NCI-H2081 (cell line): ENCODE data around the gene EPSTI1.
A peak's percentile ranks its signal among the peaks of the same experiment; 100 is the strongest.

Experiments used
- DNase-seq, 2 experiments: peaks; one replicate each; lab custom pipeline; 2025; lab: John Stamatoyannopoulos, UW

Gene EPSTI1

DNA sequence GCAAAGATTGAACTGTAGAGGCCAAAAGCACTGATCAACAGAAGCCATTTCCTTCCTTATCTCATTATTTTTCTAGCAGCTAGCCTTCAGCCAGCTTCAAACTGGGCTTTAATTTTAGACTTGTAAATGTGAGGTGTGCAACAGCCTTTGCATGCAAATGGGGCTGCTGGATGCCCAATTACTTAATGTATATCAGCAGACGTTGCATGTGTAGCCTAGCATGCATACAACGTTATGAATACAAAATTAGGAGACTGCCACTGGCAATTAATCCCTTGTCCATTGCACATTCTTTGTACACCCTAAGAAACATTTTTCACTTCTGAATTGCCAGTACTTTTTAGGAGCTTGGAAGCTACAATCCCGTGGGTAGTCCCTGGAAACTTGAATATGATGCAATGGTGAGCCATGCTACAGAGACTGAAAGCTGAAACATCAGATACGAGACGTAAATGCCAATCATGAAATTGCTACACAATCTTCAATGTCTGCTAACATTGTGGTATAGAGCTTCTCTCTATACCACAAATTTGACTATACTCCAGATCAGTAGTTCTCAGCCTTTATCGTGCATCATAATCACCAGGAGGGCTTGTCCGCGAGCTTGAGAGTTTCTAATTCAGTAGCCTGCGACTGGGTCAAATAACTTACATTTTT lies 20.2 kb downstream of the EPSTI1 start:
- DNase-seq = no peak

DNA sequence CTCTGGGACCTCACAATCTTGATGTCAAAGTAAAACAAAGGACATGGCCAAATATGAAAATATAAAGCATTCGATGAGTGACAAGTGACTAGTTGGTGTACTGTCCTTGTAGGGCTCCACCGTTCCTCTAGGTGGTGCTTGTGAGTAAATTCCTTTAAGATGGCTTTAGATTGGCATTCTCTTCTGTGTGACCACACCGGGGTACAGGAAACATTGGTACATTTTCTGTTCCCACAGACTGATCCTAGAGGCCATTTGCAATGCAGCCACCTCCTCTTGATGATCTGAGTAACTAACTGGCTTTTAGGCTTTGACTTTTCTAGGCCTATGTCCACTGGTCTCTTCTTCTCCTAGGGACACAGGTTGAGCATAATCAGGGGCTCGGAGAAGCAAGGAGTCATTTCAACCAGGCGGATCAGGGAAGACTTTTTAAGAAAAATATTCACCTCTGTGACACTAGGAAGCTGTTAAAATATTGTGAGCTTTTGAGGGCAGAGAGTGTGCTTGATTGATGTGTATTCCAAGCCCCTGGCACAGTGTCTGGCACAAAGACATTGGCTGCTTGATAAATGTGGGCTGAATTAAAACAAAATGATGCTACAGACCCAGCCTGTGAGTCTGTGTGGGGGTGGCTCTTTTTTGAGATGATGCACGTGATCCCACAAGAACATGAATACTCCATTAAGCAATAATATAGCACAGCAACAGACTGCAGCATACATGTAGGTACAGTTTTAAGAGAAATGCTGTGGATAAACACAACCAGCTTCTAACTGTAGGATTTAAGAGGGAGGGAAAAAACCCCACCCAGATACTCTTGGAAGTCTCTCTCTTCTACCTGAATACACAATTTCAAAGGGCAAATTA lies 21.0 kb downstream of the EPSTI1 start:
- DNase-seq = peak; percentile 11 to 20

DNA sequence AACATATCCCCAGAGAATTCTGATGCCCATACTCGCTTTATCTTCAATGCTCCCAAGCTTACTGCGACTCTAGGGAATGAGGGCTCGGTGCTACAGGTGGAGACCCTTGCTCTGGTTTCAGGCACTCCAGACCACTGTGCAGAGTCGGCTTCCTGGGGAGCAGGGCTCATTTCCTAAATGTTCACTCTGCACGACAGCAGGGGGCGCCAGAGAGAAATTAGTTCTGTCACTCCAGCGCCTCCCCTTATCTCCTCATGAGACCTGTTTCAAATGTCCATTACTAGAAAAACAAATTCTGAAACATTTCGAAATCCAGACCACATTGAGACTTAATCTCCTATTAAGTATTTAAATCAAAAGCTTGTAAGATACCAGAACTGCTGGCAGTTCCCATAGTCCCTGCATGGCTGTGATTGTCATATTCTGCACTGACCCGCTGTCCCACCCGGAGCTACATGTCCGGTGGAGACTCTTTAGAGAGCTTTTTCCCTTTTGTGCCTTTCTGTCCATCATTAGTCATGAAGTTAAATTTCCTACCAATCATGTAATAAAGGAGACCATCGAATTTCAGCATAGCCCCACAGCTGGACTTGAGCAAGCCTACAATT lies 22.4 kb downstream of the EPSTI1 start:
- peak; percentile 37 for DNase-seq

DNA sequence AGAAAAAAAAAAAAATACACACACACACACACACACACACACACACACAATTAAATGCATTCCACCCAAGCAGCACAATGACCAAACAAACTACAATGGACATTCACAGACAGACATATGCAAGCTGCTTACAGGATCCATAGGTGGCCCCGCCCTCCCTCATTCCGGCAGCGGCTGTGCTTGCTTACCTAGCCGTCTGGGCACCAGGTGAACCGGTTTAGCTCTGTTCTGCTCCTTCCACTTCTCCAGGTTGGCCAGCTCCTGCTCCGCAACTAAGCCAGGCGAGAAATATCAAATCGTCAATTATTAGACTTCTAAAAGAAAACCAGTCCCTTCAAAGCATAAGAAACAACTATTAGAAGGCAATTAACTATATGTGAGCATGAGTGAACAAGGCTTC lies 23.1 kb downstream of the EPSTI1 start:
- peak in 1 of 2 experiments; percentile 44 for DNase-seq

DNA sequence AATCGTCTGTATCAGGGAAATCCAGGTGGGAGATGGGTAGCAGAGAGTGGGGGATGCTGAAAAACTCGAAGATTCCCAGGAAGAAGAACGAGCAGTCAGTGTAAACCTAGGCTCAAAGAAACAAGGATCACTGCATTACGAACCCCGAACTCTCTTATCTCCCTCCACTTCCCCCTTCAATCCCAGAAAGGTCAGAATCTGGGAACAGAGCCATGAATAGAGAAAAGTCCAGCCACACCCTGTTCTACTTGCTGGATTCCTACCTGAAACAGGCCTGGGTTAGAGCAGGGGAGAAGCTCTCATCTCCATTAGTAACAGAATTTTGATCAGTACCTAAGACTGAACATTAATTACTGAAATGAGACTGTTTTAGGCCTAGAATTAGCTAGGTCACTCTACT lies 24.4 kb downstream of the EPSTI1 start:
- no peak for DNase-seq

DNA sequence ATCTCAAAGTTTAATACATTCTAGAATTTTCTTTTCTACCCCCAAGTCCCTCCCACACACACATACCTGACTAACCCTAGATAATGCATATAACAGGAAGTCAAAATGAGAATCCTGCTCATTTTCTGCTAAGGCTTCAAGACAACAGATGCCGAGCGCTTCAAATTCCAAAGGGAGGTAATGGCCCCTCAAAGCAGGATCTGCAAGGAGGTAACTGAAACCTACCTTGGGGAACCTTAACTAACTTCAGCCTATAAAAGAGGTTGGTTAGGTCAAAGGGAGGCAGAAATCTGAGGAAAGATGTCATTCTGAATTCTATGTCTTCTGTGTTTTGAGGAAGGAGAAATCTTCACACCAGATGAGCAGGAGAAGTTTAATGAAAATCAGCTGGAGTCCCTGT lies 26.8 kb downstream of the EPSTI1 start:
- DNase-seq = no peak

DNA sequence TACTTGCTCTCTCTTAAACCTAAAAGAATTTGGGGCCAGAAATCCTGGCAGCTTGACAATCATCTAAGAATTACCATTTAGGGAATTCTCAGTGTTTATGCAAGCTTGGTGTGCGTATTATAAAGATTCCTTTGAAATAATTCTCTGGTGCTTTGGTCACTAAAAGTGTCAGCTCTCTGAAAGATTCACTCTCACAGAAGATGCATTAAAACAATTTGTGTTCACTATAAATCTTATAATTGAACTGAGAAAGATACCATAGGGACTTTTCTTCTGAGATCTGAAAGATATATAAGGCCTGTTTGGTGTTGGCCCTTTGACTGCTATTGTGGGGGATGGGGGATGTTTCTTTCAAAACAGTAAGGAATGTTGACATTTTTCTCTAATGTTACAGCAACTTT lies 27.3 kb downstream of the EPSTI1 start:
- DNase-seq = no peak

DNA sequence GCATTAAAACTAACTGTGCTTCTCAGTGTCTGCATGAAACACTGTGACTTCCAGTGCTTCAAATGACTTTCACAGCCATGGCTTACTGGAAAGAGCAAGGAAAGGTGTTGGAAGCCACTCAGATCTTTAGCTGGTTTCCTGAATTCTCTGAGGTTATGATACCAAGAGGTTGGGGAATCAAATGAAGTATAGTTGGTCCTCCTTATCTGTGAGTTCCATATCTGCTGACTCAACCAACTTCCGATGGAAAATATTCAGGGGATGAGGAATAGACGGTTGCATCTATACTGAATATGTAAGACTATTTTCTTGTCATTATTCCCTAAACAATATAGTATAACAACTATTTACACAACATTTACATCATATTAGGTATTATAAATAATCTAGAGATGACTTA lies 32.4 kb downstream of the EPSTI1 start:
- no peak for DNase-seq

DNA sequence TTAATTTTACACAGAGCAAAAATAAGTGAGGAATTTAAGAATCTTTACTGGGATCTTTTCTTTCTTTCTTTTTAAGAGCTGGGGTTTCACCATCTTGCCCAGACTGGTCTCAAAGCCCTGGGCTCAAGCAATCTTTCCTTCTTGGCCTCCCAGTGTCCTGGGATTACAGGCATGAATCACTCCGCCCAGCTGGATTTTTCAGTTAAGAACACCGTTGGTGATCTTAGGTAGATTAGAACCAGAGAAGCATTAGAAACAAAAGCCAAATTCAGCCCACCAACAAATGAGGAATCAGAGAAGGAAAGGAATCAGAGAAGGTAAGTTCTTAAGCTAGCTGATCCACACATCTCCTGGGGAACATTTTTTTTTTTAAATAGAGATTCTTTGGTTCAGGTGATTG lies 34.2 kb downstream of the EPSTI1 start:
- no peak for DNase-seq

DNA sequence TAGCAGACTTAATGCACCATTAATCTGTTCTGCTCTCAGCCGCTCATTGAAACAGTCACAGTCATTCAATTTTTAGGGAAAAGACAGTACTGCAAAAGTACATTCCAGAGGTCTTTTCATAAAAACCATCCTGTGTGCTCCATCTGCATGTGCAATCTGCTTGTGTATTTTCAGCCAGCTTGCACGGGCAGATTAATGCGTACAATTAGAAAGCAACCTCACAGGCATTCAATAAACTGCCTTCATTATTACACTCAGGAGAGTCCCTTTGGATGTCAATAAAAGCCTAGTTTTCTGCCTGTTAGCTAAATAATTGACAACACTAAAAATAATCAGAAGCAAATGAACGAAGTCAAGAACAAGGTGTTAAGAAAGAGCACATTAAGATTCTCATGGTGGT lies 41.9 kb downstream of the EPSTI1 start:
- no peak for DNase-seq

DNA sequence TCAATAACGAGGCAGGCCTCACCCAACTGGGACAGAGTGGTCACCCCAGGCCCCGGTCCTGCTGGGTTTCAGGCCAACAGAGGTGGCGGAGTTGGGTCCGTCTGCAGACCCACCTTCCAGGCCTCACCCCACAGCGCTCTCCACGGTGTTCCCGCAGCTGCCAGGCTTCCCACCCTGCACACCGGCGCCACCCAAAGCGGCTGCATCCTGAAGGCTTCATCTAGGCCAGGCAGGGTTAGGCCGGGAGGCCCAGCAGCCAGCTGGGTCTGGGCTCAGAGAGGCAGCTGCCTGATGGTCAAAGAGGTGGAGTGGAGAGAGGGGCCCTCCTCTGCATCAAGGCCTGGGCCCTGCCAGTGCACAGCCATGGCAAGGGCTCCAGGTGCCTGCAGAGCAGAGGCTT lies 44.1 kb downstream of the EPSTI1 start:
- no peak for DNase-seq

DNA sequence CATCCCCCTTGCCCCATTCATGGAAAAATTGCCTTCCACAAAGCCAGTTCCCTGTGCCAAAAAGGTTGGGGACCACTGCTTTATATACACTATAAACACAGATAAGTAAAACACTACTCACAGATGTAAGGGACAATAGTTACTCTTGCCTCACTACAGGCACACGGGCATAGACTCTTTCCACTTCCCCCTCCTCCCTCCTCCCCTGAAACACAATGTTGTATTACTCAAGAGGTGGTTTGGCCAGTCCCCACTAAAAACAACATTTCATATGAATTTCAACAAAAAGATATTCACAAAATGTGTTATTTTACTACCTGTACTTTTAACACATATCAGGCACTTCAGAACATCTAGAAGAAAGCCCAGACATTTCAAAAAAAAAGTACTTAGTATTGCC lies 45.1 kb downstream of the EPSTI1 start:
- no peak for DNase-seq

DNA sequence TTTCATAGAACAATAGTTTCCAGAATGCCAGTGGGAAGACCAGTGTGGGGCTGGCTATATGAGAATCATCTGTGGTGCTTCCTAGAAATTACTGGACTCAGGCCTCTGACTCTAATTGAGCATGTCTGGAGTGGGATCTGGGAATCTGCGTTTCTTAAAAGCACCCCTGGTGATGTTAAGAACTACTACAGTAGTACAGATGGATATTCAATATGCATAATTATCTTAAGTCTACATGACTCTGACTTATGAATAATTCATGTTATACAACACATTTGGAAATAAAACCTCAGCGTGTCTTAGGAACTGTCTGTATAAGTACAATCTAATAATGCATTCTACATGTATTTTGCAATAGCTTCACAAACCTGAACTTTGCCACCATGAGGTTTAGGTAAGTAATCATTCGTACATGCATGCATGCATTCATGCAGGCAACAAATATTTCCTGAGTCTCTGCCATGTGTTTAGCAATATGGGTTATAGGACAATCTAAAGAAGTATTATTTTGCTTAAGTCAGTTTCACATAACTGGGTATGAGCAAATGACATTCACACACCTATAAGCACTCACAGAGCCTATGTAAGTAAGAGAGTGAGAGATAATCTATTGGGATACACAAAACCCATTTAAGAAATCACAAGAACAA lies 62.0 kb downstream of the EPSTI1 start:
- no peak for DNase-seq

DNA sequence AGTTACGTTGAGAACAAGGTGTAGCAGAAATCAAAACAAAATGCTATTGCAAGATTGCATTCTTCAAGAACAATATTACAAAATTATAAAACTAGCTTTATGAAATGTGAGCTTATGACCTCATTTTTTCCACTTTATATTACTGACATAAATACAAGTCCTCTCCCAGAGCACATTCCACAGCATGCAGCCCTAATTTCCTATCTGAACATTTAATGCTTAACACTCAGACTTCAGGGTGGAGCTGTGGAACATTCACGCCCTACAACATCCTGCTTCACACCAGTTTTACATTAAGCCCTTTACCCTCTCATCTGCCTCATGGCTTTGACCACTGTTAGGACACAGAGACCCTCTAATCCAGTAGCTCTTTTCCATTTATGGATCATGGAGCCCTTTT lies 65.5 kb downstream of the EPSTI1 start:
- no peak for DNase-seq

DNA sequence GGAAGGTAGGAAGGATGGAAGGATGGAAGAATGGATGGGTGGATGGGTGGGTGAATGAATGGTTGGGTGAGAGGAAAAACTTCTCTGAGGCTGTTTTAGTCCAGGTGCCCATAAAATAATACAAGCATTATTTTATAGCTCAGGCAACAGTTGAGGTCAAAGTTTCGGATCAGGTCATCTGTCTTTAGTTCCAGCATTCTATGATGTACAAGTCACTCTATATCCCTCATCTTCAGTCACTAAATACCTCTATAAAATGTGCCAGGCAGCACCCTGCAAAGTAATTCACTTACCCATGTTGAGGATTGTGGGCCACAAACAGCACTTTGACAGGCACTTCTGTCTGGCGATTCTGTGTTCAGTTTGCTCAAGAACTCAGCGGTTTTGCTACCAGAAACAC lies 66.0 kb downstream of the EPSTI1 start:
- no peak for DNase-seq

DNA sequence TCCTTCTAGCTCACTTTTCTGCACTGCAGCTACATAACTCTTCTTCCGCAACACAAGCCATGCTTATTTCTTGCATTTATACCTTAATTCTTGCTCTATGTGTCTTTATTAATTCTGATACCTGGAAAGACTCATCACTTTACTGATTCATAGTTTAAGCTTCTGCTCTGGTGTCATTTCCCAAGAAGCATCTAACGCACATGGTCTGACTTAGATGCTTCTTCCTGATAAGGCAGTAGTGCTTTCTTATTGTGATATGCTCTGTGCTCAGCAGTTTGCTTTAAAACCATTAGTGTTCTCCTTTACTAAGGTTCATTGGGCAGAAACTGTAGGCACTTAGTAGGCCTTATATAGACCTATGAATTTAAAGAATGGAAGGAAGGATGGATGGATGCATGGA lies 66.4 kb downstream of the EPSTI1 start:
- DNase-seq = no peak

DNA sequence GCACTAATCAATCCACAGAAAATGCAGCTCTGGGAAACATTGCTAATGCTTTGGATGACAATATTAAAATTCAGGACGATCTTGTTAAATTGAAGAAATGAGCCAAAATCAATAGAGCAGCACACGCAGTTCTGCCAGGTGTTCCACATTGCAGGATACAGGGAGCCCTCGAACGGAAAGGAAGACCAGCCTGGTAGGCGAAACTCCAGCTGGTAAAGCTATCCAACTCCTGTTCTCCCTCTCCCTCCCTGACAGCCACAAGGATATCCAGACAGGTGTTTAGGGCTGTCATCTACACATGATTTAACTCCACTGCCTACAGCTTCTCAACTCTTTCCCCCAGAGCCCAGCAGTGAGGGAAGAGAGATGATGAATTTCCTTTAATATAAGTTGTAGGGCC lies 67.7 kb downstream of the EPSTI1 start:
- DNase-seq = peak in 1 of 2 experiments; percentile 47

DNA sequence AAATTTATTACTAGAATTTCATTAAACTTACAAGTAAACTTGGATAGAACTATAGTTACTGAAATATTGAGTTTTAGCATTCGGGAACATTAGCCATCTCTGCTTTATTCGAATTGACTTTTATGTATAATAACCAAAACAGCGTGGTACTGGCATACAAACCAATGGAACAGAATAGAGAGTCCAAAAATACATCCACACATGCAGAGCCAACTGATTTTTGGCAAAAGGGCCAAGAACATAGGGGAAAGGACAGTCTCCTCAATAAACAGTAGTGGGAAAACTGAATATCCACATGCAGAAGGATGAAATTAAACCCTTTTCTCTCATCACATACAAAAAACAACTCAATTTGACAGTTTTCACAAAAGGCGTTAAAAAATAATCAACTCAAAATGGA lies 84.3 kb downstream of the EPSTI1 start:
- DNase-seq = no peak

DNA sequence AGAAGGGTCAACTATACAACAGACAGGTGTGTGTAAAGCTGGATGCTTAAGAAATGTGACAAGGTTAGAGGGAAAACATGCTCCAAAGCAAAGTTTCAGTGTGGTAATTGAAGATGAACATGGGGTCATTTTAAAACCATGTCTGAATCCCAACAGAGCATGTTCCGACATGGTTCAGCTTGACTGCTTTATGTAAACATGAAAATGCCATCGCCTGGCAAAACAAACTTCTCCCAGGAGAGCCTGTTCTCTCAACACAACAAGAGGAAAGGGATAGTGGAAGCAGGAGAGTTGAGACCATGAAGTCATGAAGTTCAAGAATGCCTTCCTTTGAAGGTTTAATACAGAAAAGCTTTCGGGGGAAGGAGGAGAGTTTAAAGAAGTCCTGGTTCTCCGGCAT lies 85.8 kb downstream of the EPSTI1 start:
- DNase-seq = no peak

DNA sequence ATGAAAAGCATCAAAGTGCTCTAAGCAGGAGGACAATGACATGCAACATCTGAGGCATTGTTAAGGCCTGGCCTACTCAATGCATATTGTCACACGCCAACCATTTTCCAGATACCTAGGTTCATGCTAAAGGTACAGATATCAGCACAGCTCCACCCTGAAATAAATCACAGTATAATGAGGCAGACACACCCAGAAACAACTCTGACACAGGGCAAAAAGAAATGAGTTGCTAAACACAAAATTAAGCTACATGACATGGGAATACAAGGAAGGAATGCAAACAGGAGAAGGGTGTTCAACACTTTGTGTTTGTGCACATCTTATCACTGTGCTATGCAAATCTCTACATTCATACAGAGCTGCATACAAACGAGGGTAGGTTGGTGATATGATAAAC lies 86.5 kb downstream of the EPSTI1 start:
- DNase-seq = no peak

DNA sequence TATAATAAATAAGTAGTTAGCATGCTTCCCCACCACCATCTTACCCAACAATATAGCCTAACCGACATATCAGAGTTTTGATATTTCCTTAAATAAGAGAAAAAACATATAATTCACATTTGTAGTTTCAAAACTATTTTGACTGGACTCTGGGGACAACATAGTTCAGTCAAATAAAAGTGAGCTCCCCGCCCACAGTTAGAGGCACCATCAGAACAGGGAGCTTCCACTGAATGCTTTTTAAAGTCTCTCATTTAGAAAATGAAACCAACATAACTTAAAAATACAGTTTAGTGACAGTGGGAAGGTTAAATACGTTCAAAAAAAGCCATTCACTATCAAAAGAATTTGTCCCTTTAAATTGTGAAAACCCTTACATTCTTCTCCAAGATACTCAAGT lies 92.8 kb downstream of the EPSTI1 start:
- no peak for DNase-seq

DNA sequence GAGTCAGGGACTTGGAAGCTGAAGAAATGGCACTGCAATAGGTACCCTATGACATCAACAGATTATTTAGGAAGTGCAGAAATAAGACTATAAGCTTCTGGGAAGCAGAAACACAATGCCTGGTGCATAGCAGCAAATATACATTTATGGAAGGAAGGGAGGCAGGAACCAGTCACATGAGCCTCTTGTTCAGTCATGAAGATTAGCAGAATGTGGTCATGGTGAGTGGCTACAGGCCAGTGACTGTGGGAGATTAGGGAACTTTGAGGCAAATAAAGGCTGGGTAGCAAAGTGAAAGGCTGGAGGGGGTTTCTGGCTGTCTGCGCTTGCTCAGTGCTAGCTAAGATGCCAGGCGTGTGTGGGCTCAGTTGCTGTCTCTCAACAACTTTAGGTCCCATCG lies 96.3 kb downstream of the EPSTI1 start:
- no peak for DNase-seq

DNA sequence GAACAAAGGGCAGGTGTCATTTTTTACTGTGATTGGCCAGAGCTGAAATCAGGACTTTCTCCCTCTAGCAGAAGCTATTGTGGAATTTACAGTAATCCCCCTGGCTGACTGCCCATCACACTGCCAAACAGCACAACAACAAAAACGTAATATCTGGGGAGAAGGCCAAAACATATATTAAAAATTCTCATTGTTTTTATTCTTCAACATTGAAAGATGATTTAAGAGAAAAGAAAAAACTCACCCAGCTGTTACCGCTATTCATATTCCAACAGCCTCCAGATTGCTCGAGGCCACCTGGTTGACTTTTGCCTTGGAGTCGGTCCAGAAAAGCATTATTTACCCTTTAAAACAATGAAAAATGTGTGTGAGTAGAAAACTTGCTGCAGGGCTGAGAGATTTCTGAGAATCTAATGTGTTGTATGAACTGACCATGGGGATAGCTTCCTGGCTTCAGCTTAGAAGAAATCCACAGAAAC lies 97.2 kb downstream of the EPSTI1 start:
- DNase-seq = peak; percentile 82 to 84
